Common myeloid progenitor, CD34-positive (primary cell): Measurements from ENCODE around the gene SFTPA1.
A peak's percentile ranks its signal among the peaks of the same experiment; 100 is the strongest.
"Not testable (repeated sequence)": the region's sequence is repeated elsewhere in the genome, so short reads cannot be mapped to it uniquely, and the experiment has no call there.

Experiments used
- CTCF ChIA-PET: fragments of 350-600 bp; sonication (Branson Sonifier 250); formaldehyde crosslinking; loops from one replicate; lab custom pipeline; 2021; ENCODE audit warnings: antibody characterized with exemption; lab: Charles Lee
- POLR2A ChIA-PET: fragments of 350-600 bp; sonication (Branson Sonifier 250); formaldehyde crosslinking; loops from one replicate; lab custom pipeline; 2021; ENCODE audit warnings: antibody characterized with exemption; lab: Charles Lee
- DNase-seq, 3 donors: peaks; one replicate each; pipeline versions ENCODE4 v3.0.0 to v3.0.0-alpha.2; 2013
- H3K27ac ChIP-seq, 2 experiments: 1 replicate in 1 of 2; 2 replicates in 1 of 2; pipeline ENCODE4 v1.7.0; 2013; ENCODE audit warnings: inconsistent platforms in 2 of 2, low read length in 2 of 2, mild to moderate bottlenecking in 2 of 2, low read depth in 1 of 2, moderate library complexity in 1 of 2; ENCODE audit not compliant: severe bottlenecking in 2 of 2, insufficient read depth in 1 of 2, poor library complexity in 1 of 2
- H3K27me3 ChIP-seq, 5 experiments: replicated peaks in 2 of 5; 1 replicate in 3 of 5; 2 replicates in 2 of 5; pipeline versions ENCODE4 v1.6.1 to v1.7.0; 2013; ENCODE audit warnings: low read length in 4 of 5, mild to moderate bottlenecking in 2 of 5, moderate library complexity in 2 of 5, inconsistent platforms in 1 of 5; ENCODE audit not compliant: insufficient read depth in 5 of 5, control insufficient read depth in 4 of 5
- H3K36me3 ChIP-seq, 4 experiments: 1 replicate in 2 of 4; 2 replicates in 2 of 4; pipeline versions ENCODE4 v1.6.1 to v1.7.0; 2013; ENCODE audit warnings: low read length in 3 of 4, control low read depth in 1 of 4, mild to moderate bottlenecking in 1 of 4; ENCODE audit not compliant: control insufficient read depth in 4 of 4, insufficient read depth in 4 of 4
- H3K4me1 ChIP-seq, 4 experiments: 1 replicate in 3 of 4; 2 replicates in 1 of 4; pipeline versions ENCODE4 v1.6.1 to v1.7.1; 2013; ENCODE audit warnings: low read length in 3 of 4, mild to moderate bottlenecking in 3 of 4, control low read depth in 1 of 4, inconsistent platforms in 1 of 4, moderate library complexity in 1 of 4; ENCODE audit not compliant: control insufficient read depth in 4 of 4, insufficient read depth in 4 of 4; ENCODE audit errors: control extremely low read depth in 1 of 4
- H3K4me3 ChIP-seq, 7 experiments: 1 replicate in 4 of 7; 2 replicates in 3 of 7; pipeline versions ENCODE4 v1.5.1 to v1.7.0; 2013; ENCODE audit warnings: mild to moderate bottlenecking in 7 of 7, low read length in 6 of 7, moderate library complexity in 6 of 7, inconsistent platforms in 2 of 7, low read depth in 2 of 7, control low read depth in 1 of 7; ENCODE audit not compliant: insufficient read depth in 4 of 7, control insufficient read depth in 1 of 7; ENCODE audit errors: extremely low read depth in 1 of 7
- H3K9me3 ChIP-seq, 5 experiments: 1 replicate in 4 of 5; 2 replicates in 1 of 5; pipeline versions ENCODE4 v1.6.1 to v1.7.1; 2013; ENCODE audit warnings: low read length in 4 of 5, mild to moderate bottlenecking in 2 of 5, inconsistent platforms in 1 of 5, low read depth in 1 of 5, moderate library complexity in 1 of 5; ENCODE audit not compliant: control insufficient read depth in 4 of 5, insufficient read depth in 2 of 5; ENCODE audit errors: control extremely low read depth in 1 of 5
- whole genome bisulfite sequencing: methylation state at CpG from one replicate; pipeline ENCODE4 v1.1.5; 2013; ENCODE audit not compliant: insufficient coverage; 5-methylcytosine and 5-hydroxymethylcytosine counted together

SFTPA1 gene

GRCh38 chr10:79608505-79609375 is 2.0 kb upstream of the SFTPA1 start:
- WGBS = 85% methylated on average over 10 of the region's 20 CpGs
- Histone ChIP-seq H3K4me3 (no peak overlapping the region), H3K27me3 (peaks cover 0 to 1% (median 0%) of the 10 kb centered on the region in 5 experiments), H3K27ac (no peak overlapping the region), H3K4me1 (peaks cover 0 to 10% (median 9%) of the 10 kb centered on the region in 4 experiments), H3K36me3 (no peaks in the 10 kb centered on the region), H3K9me3 (no peaks in the 10 kb centered on the region)
- CTCF ChIA-PET = interaction anchor here (0.9 kb wide), 2 partner anchors 15 to 38 kb away, joined by 3 read pairs; no protein-coding TSS in a partner anchor
- POLR2A ChIA-PET = no interaction called here
- DNase-seq = peak; percentile 36 to 72 (median 64)

GRCh38 chr10:79611193-79611976 is 646 bp downstream of the SFTPA1 start:
- CTCF ChIA-PET, DNase-seq, POLR2A ChIA-PET, H3K9me3 ChIP-seq, H3K4me3 ChIP-seq, H3K36me3 ChIP-seq, H3K27ac ChIP-seq, H3K27me3 ChIP-seq: not testable (repeated sequence)
- H3K4me1 ChIP-seq = peaks cover 0 to 10% (median 9%) of the 10 kb centered on the region in 4 experiments
- WGBS = 97% methylated on average over 9 of the region's 18 CpGs

GRCh38 chr10:79615577-79615976 is 4.8 kb downstream of the SFTPA1 start:
- H3K4me3 ChIP-seq = no peak overlapping the region
- WGBS = 100% methylated on average over 2 of the region's 3 CpGs
- H3K27ac ChIP-seq = no peak overlapping the region
- POLR2A ChIA-PET = no interaction called here
- H3K9me3 ChIP-seq = peaks cover 0 to 9% (median 0%) of the 10 kb centered on the region in 5 experiments
- CTCF ChIA-PET = no interaction called here
- DNase-seq = no peak
- peaks cover 0 to 7% (median 5%) of the 10 kb centered on the region in 4 experiments for H3K4me1 ChIP-seq
- no peaks in the 10 kb centered on the region for H3K36me3 ChIP-seq
- no peaks in the 10 kb centered on the region for H3K27me3 ChIP-seq

GRCh38 chr10:79616164-79616563 is 5.4 kb downstream of the SFTPA1 start:
- POLR2A ChIA-PET = no interaction called here
- Histone ChIP-seq H3K27me3 (no peaks in the 10 kb centered on the region), H3K9me3 (peaks cover 0 to 9% (median 0%) of the 10 kb centered on the region in 5 experiments), H3K27ac (no peak overlapping the region), H3K4me1 (peaks cover 0 to 1% (median 0%) of the 10 kb centered on the region in 4 experiments), H3K36me3 (no peaks in the 10 kb centered on the region), H3K4me3 (no peak overlapping the region)
- CTCF ChIA-PET = no interaction called here
- no peak for DNase-seq
- WGBS = no CpG with 5 or more reads among the region's 1 CpG

- peaks cover 0 to 10% (median 5%) of the 10 kb centered on the region in 5 experiments for H3K9me3 ChIP-seq
- POLR2A ChIA-PET, H3K27me3 ChIP-seq, CTCF ChIA-PET, H3K36me3 ChIP-seq, DNase-seq, H3K4me1 ChIP-seq, H3K4me3 ChIP-seq, H3K27ac ChIP-seq: not testable (repeated sequence)
These were observed 12.9 kb downstream of the SFTPA1 start for GRCh38 chr10:79623663-79624062.

GRCh38 chr10:79627075-79627474 is 16.3 kb downstream of the SFTPA1 start:
- peaks cover 0 to 6% (median 4%) of the 10 kb centered on the region in 5 experiments for H3K9me3 ChIP-seq
- ChIA-PET POLR2A (interaction anchor here (0.6 kb wide), 1 partner anchor 1439 kb away, joined by 3 read pairs; no protein-coding TSS in a partner anchor), CTCF (no interaction called here)
- no peak overlapping the region for H3K4me3 ChIP-seq
- no peak overlapping the region for H3K27ac ChIP-seq
- no peak for DNase-seq
- H3K4me1 ChIP-seq = peaks cover 0 to 6% (median 0%) of the 10 kb centered on the region in 4 experiments
- no peaks in the 10 kb centered on the region for H3K36me3 ChIP-seq
- H3K27me3 ChIP-seq = no peaks in the 10 kb centered on the region
- WGBS = 100% methylated on average over 1 of the region's 2 CpGs
